OCI-LY7 (cell line): Measurements from ENCODE around the gene NUTM2B. TPM values are rescaled to one million over a fixed set of nuclear protein-coding genes. Genes with fewer than 3 reads are reported as not detected.
"Not testable (repeated sequence)": the region's sequence is repeated elsewhere in the genome, so short reads cannot be mapped to it uniquely, and the experiment has no call there.

Source experiments
- BruUV-seq: library from RNA; stranded (reverse); fragments of 400-500 nt; replicated peaks from 2 replicates; lab custom pipeline; 2021; lab: Mats Ljungman, UMichigan
- CTCF ChIA-PET: fragments of 300-600 bp; sonication (Branson Sonifier 250); formaldehyde crosslinking; loops from one replicate; lab custom pipeline; 2022; ENCODE audit warnings: antibody characterized with exemption; ENCODE audit not compliant: unreplicated experiment; lab: Charles Lee
- POLR2A ChIA-PET: fragments of 300-600 bp; sonication (Branson Sonifier 250); formaldehyde crosslinking; loops from one replicate; lab custom pipeline; 2022; ENCODE audit warnings: antibody characterized with exemption; lab: Charles Lee
- DNase-seq: peaks from one replicate; pipeline ENCODE4 v3.0.0-alpha.2; 2015; ENCODE audit warnings: low spot score
- H2AFZ ChIP-seq: fragments of 200-600 bp; sonication (generic), shearing (Covaris generic); 2 replicates; pipeline ENCODE4 v1.6.1; 2014; ENCODE audit warnings: mild to moderate bottlenecking, antibody characterized with exemption, low read length, moderate library complexity
- H3K27ac ChIP-seq: fragments of 200-600 bp; sonication (generic); 2 replicates; pipeline ENCODE4 v1.5.1; 2014; ENCODE audit warnings: mixed run types, low read depth, mild to moderate bottlenecking, moderate library complexity, low read length, inconsistent platforms; ENCODE audit not compliant: poor library complexity, severe bottlenecking
- H3K36me3 ChIP-seq: fragments of 200-600 bp; sonication (generic); 2 replicates; pipeline ENCODE4 v1.6.1; 2014; ENCODE audit warnings: mild to moderate bottlenecking, antibody characterized with exemption, low read length, moderate library complexity, mixed read lengths; ENCODE audit not compliant: insufficient read depth
- H3K4me1 ChIP-seq: fragments of 200-600 bp; sonication (generic); 2 replicates; pipeline ENCODE4 v1.5.1; 2014; ENCODE audit warnings: mild to moderate bottlenecking, low read length; ENCODE audit not compliant: insufficient read depth, poor library complexity, severe bottlenecking
- H3K4me2 ChIP-seq: fragments of 200-600 bp; sonication (generic); 2 replicates; pipeline ENCODE4 v1.6.1; 2014; ENCODE audit warnings: mild to moderate bottlenecking, low read length
- H3K4me3 ChIP-seq: fragments of 200-600 bp; sonication (generic); 2 replicates; pipeline ENCODE4 v1.5.1; 2014; ENCODE audit warnings: mild to moderate bottlenecking, low read depth, low read length; ENCODE audit not compliant: poor library complexity, severe bottlenecking
- H3K79me2 ChIP-seq: fragments of 200-600 bp; sonication (generic); 2 replicates; pipeline ENCODE4 v1.6.1; 2016; ENCODE audit warnings: low read depth, mild to moderate bottlenecking, low read length, moderate library complexity, mixed read lengths; ENCODE audit not compliant: insufficient read depth
- H3K9me2 ChIP-seq: fragments of 200-600 bp; sonication (generic); 2 replicates; pipeline ENCODE4 v1.6.1; 2016; ENCODE audit warnings: mild to moderate bottlenecking, low read length, mixed read lengths; ENCODE audit not compliant: insufficient read depth
- H3K9me3 ChIP-seq: fragments of 200-600 bp; sonication (generic); 2 replicates; pipeline ENCODE4 v1.6.1; 2014; ENCODE audit warnings: mild to moderate bottlenecking, mixed run types, low read length, mixed read lengths
- H4K20me1 ChIP-seq: fragments of 200-600 bp; sonication (generic); 2 replicates; pipeline ENCODE4 v1.6.1; 2014; ENCODE audit warnings: mild to moderate bottlenecking, antibody characterized with exemption, low read length, moderate library complexity, mixed read lengths; ENCODE audit not compliant: insufficient read depth
- intact Hi-C: fragments of 100-400 bp; cut with micrococcal nuclease; formaldehyde crosslinking; loops from one replicate; pipeline ENCODE4 v1.10.0; 2022; ENCODE audit not compliant: unreplicated experiment
- total RNA-seq, 2 experiments: library from RNA; depleted of rRNA in 1 of 2; stranded (reverse); fragments of >200 nt in 1 of 2; shearing (Covaris generic) in 1 of 2; gene quantifications; 2 replicates each; pipeline ENCODE4 v1.2.3, GENCODE V29; 2014 to 2022
- TF ChIP-seq, protein P1 (sequence below): fragments of 200-600 bp; sonication (generic); conservative IDR thresholded peaks from 2 replicates; pipeline ENCODE4 v1.5.1; 2014; ENCODE audit warnings: mild to moderate bottlenecking, antibody characterized with exemption, low read length, moderate library complexity, mixed read lengths

NUTM2B gene
- total RNA-seq, 2 experiments from 2014 or later = 0.06 to 0.91 TPM

DNA sequence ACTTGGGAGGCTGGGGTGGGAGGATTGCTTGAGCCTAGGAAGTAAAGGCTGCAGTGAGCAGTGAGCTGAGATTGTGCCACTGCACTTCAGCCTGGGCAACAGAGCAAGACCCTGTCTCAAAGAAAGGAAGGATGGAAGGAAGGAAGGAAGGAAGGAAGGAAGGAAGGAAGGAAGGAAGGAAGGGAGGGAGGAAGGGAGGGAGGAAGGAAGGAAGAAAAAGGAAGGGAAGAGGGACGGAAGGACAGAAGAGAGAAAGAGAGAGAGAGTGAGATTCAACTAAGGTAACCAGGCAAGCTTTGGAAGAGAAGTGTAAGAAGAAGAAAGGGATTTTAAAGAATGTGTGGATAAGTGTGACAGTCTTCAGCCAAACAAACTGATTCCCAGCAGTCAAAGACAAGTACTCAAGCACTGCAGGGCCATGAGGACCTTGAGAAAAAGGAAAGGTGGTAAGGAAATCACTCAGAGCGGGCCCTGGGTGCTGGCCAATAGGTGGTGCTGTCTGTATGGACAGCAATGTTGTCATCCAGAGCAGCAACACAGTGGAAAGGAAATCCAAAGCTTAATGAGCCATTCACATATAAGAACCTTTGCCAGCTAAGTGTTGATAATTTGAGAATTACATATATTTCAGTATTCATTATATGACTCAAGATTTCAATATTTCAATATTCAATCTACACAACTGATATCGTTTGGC lies 55.4 kb downstream of the NUTM2B start:
- intact Hi-C loops, H3K9me3 ChIP-seq, H4K20me1 ChIP-seq, BruUV-seq, POLR2A ChIA-PET, H3K79me2 ChIP-seq, H3K9me2 ChIP-seq, H3K36me3 ChIP-seq, H3K4me1 ChIP-seq, DNase-seq, H2AFZ ChIP-seq, H3K4me2 ChIP-seq, H3K27ac ChIP-seq, CTCF ChIA-PET, H3K4me3 ChIP-seq: not testable (repeated sequence)
- TF ChIP-seq, protein P1, sequence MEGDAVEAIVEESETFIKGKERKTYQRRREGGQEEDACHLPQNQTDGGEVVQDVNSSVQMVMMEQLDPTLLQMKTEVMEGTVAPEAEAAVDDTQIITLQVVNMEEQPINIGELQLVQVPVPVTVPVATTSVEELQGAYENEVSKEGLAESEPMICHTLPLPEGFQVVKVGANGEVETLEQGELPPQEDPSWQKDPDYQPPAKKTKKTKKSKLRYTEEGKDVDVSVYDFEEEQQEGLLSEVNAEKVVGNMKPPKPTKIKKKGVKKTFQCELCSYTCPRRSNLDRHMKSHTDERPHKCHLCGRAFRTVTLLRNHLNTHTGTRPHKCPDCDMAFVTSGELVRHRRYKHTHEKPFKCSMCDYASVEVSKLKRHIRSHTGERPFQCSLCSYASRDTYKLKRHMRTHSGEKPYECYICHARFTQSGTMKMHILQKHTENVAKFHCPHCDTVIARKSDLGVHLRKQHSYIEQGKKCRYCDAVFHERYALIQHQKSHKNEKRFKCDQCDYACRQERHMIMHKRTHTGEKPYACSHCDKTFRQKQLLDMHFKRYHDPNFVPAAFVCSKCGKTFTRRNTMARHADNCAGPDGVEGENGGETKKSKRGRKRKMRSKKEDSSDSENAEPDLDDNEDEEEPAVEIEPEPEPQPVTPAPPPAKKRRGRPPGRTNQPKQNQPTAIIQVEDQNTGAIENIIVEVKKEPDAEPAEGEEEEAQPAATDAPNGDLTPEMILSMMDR = peak; percentile 29; the same call in 1 of the 2 replicates

Other genes starting within 250 kb of the NUTM2B start
- 0.38 and 0.39 TPM in 2 replicates for gene EIF5AL1, start 190.7 kb upstream of the NUTM2B start, total RNA-seq (2014; rRNA removed; shearing (Covaris generic))
- gene EIF5AL1, start 190.7 kb upstream of the NUTM2B start, total RNA-seq (2022) = 1.5 and 1.8 TPM in 2 replicates
- not detected in 2 replicates for gene SFTPA2, start 142.8 kb upstream of the NUTM2B start, total RNA-seq (2014; rRNA removed; shearing (Covaris generic))
- gene SFTPA2, start 142.8 kb upstream of the NUTM2B start, total RNA-seq (2022) = not detected in 2 replicates
- gene SFTPA1, start 92.3 kb upstream of the NUTM2B start, total RNA-seq (2014; rRNA removed; shearing (Covaris generic)) = not detected in 2 replicates
- not detected in 2 replicates for gene SFTPA1, start 92.3 kb upstream of the NUTM2B start, total RNA-seq (2022)
- gene NUTM2E, start 123.5 kb downstream of the NUTM2B start, total RNA-seq (2014; rRNA removed; shearing (Covaris generic)) = 0.05 and 0.19 TPM in 2 replicates
- 0.17 TPM in 1 of 2 replicates, not detected in the other for gene NUTM2E, start 123.5 kb downstream of the NUTM2B start, total RNA-seq (2022)
- not detected in 2 replicates for gene SFTPD, start 245.9 kb downstream of the NUTM2B start, total RNA-seq (2014; rRNA removed; shearing (Covaris generic))
- not detected in 2 replicates for gene SFTPD, start 245.9 kb downstream of the NUTM2B start, total RNA-seq (2022)